B cell (primary cell): Measurements from ENCODE around the gene ITPKB. TPM values are rescaled to one million over a fixed set of nuclear protein-coding genes. Genes with fewer than 3 reads are reported as not detected.

Experiments
- ATAC-seq: fragments of 200-7000 bp; cut with Tn5 transposase; one replicate; pipeline ENCODE4 v1.10.0; 2021; ENCODE audit warnings: low read depth, mild to moderate bottlenecking, moderate number of reproducible peaks, moderate library complexity
- CTCF ChIA-PET: fragments of 350-600 bp; sonication (Branson Sonifier 250); formaldehyde crosslinking; loops from one replicate; lab custom pipeline; 2021; ENCODE audit warnings: antibody characterized with exemption, inconsistent platforms; lab: Charles Lee
- POLR2A ChIA-PET: fragments of 350-600 bp; sonication (Branson Sonifier 250); formaldehyde crosslinking; loops from one replicate; lab custom pipeline; 2021; ENCODE audit warnings: antibody characterized with exemption; lab: Charles Lee
- DNase-seq: peaks from one replicate; pipeline ENCODE4 v3.0.0; 2013
- H2AFZ ChIP-seq: 2 replicates; pipeline ENCODE4 v1.6.1; 2012; ENCODE audit warnings: mild to moderate bottlenecking, low read depth, low read length; ENCODE audit not compliant: insufficient read depth, poor library complexity, severe bottlenecking
- H3K27ac ChIP-seq, 2 donors: 1 replicate in 1 of 2; 2 replicates in 1 of 2; pipeline ENCODE4 v1.5.1; 2012 to 2013; ENCODE audit warnings: low read length in 2 of 2, mild to moderate bottlenecking in 2 of 2, moderate library complexity in 1 of 2
- H3K27me3 ChIP-seq, 4 experiments: fragments of 200-600 bp in 1 of 4; sonication (generic) in 1 of 4; replicated peaks in 1 of 4; 1 replicate in 2 of 4; 2 replicates in 2 of 4; pipeline versions ENCODE4 v1.6.1 to v1.7.0; 2013 to 2016; ENCODE audit warnings: low read length in 3 of 4, mild to moderate bottlenecking in 2 of 4, mixed read lengths in 1 of 4, moderate library complexity in 1 of 4; ENCODE audit not compliant: insufficient read depth in 4 of 4, control insufficient read depth in 3 of 4; ENCODE audit errors: control extremely low read depth in 1 of 4
- H3K36me3 ChIP-seq, 2 experiments: replicated peaks in 1 of 2; 1 replicate in 1 of 2; 2 replicates in 1 of 2; pipeline versions ENCODE4 v1.6.1 to v1.7.1; 2013; ENCODE audit warnings: low read length in 1 of 2; ENCODE audit not compliant: insufficient read depth in 2 of 2, control insufficient read depth in 1 of 2; ENCODE audit errors: control extremely low read depth in 1 of 2, extremely low read depth in 1 of 2
- H3K4me1 ChIP-seq, 2 donors: fragments of 200-600 bp in 1 of 2; sonication (generic) in 1 of 2; 1 replicate in 1 of 2; 2 replicates in 1 of 2; pipeline versions ENCODE4 v1.5.1 to v1.6.1; 2013 to 2017; ENCODE audit warnings: low read length in 2 of 2; ENCODE audit not compliant: control insufficient read depth in 2 of 2, insufficient read depth in 2 of 2
- H3K4me2 ChIP-seq: replicated peaks from 2 replicates; pipeline ENCODE3; 2012; ENCODE audit warnings: mild to moderate bottlenecking, low read depth, low read length; ENCODE audit not compliant: poor library complexity, severe bottlenecking
- H3K4me3 ChIP-seq, 5 experiments: fragments of 200-600 bp in 1 of 5; sonication (generic) in 1 of 5; 1 replicate in 3 of 5; 2 replicates in 2 of 5; pipeline versions ENCODE4 v1.5.1 to v1.7.0; 2011 to 2016; ENCODE audit warnings: low read length in 4 of 5, mild to moderate bottlenecking in 4 of 5, low read depth in 2 of 5, control low read depth in 1 of 5, moderate library complexity in 1 of 5; ENCODE audit not compliant: insufficient read depth in 1 of 5; ENCODE audit errors: control extremely low read depth in 1 of 5, extremely low read depth in 1 of 5
- H3K79me2 ChIP-seq: fragments of 200-600 bp; sonication (generic); one replicate; pipeline ENCODE4 v1.6.0; 2016; ENCODE audit warnings: low read length; ENCODE audit not compliant: control insufficient read depth, insufficient read depth
- H3K9ac ChIP-seq: fragments of 200-600 bp; sonication (generic); 2 replicates; pipeline ENCODE4 v1.6.1; 2017; ENCODE audit warnings: mild to moderate bottlenecking, low read length, moderate library complexity
- H3K9me3 ChIP-seq, 3 donors: one replicate each; pipeline versions ENCODE4 v1.6.1 to v1.7.1; 2013; ENCODE audit warnings: low read length in 2 of 3; ENCODE audit not compliant: control insufficient read depth in 2 of 3, insufficient read depth in 1 of 3; ENCODE audit errors: control extremely low read depth in 1 of 3
- H4K20me1 ChIP-seq: 2 replicates; pipeline ENCODE4 v1.6.0; 2012; ENCODE audit warnings: mild to moderate bottlenecking, low read length; ENCODE audit not compliant: insufficient read depth, control insufficient read depth, poor library complexity, severe bottlenecking
- H3K27ac Mint-ChIP-seq: one replicate; pipeline ENCODE4 v1.8.0; 2021; ENCODE audit warnings: mixed read lengths
- H3K27me3 Mint-ChIP-seq: one replicate; pipeline ENCODE4 v1.8.0; 2021; ENCODE audit warnings: mixed read lengths
- H3K4me1 Mint-ChIP-seq: one replicate; pipeline ENCODE4 v1.8.0; 2021; ENCODE audit warnings: mixed read lengths
- H3K4me3 Mint-ChIP-seq: one replicate; pipeline ENCODE4 v1.8.0; 2021; ENCODE audit warnings: mixed read lengths
- H3K9me3 Mint-ChIP-seq: one replicate; pipeline ENCODE4 v1.8.0; 2022; ENCODE audit warnings: mixed read lengths; ENCODE audit not compliant: insufficient read depth
- CTCF ChIP-seq: fragments of 200-600 bp; IDR thresholded peaks from one replicate; pipeline ENCODE4 v1.8.0; 2022; ENCODE audit warnings: antibody characterized with exemption, mild to moderate bottlenecking
- EZH2 ChIP-seq: IDR thresholded peaks from 2 replicates; pipeline ENCODE4 v1.6.1; 2012; ENCODE audit warnings: borderline replicate concordance, low read depth, mild to moderate bottlenecking, moderate library complexity, low read length; ENCODE audit not compliant: insufficient read depth, poor library complexity, severe bottlenecking
- WGBS: methylation state at CpG from one replicate; pipeline ENCODE4 v1.1.5; 2013; ENCODE audit warnings: missing lambda C conversion rate; ENCODE audit not compliant: insufficient coverage; 5-methylcytosine and 5-hydroxymethylcytosine counted together
- intact Hi-C: fragments of 100-400 bp; cut with micrococcal nuclease; formaldehyde crosslinking; loops from one replicate; pipeline ENCODE4 v1.10.0; 2022
- polyA plus RNA-seq: library from polyadenylated mRNA; depleted of rRNA; stranded (reverse); fragments of >200 nt; gene quantifications from 2 replicates; pipeline ENCODE4 v1.2.3, GENCODE V29; 2012
- total RNA-seq, 2 donors: library from RNA; stranded (reverse); fragments of 120-200 nt in 1 of 2; gene quantifications; 1 replicate in 1 of 2; 2 replicates in 1 of 2; pipeline versions ENCODE4 v1.2.3 to v1.2.4, GENCODE V29; 2013 to 2022

The ITPKB gene
- total and polyA plus RNA-seq, 2 donors (not counting 1 experiment from before 2014, with no cell fraction given): 21.8 to 93.5 TPM

DNA sequence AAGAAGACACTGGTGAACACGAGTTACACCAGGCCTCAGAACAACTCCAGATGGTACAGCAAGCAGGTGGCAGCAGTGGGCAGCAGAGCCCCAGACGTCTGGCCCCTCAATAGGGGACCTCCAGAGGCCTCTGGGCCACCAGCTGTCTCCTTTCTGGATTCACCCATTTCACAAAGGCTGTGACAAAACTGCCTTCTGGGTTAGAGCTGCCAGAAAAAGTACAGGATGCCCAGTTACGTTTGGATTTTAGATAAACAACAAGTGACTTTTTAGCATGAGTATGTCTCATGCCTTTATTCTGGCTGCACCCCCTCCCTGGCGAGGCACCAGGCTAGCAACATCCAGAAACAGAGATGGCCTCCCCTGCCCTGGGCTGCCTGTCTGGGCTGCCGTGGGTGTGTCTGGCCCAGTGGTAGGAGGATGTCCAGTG is 30.1 kb downstream of the ITPKB start:
- no peaks in the 10 kb centered on the region for H3K9me3 Mint-ChIP-seq
- H3K9ac ChIP-seq: no peak overlapping the region
- H3K27ac Mint-ChIP-seq: peak overlapping the region; percentile 77
- no peak for ATAC-seq
- H2AFZ ChIP-seq: no peak overlapping the region
- H3K27me3 ChIP-seq: no peaks in the 10 kb centered on the region
- 62% methylated on average over 5 of the region's 5 CpGs for WGBS
- intact Hi-C loops: no loop called here
- H3K9me3 ChIP-seq: peaks cover 0 to under 1% (median 0%) of the 10 kb centered on the region in 3 donors
- peaks cover 63% of the 10 kb centered on the region for H3K4me1 Mint-ChIP-seq
- ChIA-PET POLR2A (no interaction called here), CTCF (interaction anchor here (1.1 to 2.1 kb wide), 2 partner anchors 21 to 55 kb away, joined by 6 to 8 read pairs; no protein-coding TSS in a partner anchor)
- H3K4me2 ChIP-seq: no peak overlapping the region
- DNase-seq: no peak
- peaks cover 5 to 34% of the 10 kb centered on the region in 2 experiments for H3K36me3 ChIP-seq
- H3K4me1 ChIP-seq: peaks cover 48 to 59% of the 10 kb centered on the region in 2 donors
- no peak overlapping the region for H3K4me3 Mint-ChIP-seq
- peaks cover 6% of the 10 kb centered on the region for H4K20me1 ChIP-seq
- peak overlapping the region in 1 of 2 donors; percentile 84 for H3K27ac ChIP-seq
- no peak for TF ChIP-seq CTCF
- no peak for TF ChIP-seq EZH2
- peaks cover 99% of the 10 kb centered on the region for H3K79me2 ChIP-seq
- no peaks in the 10 kb centered on the region for H3K27me3 Mint-ChIP-seq
- H3K4me3 ChIP-seq: no peak overlapping the region

GRCh38 chr1:226708342-226708780 is 30.7 kb downstream of the ITPKB start:
- intact Hi-C loops: no loop called here
- ChIA-PET POLR2A (no interaction called here), CTCF (interaction anchor here (0.7 to 1.1 kb wide), 5 partner anchors 21 to 120 kb away, joined by 3 to 6 read pairs (median 3); no protein-coding TSS in a partner anchor)
- peak overlapping the region in 1 of 2 donors; percentile 84 for H3K27ac ChIP-seq
- peaks cover 99% of the 10 kb centered on the region for H3K79me2 ChIP-seq
- no peaks in the 10 kb centered on the region for H3K27me3 ChIP-seq
- no peaks in the 10 kb centered on the region for H3K27me3 Mint-ChIP-seq
- peaks cover 6% of the 10 kb centered on the region for H4K20me1 ChIP-seq
- WGBS: 73% methylated on average over 6 of the region's 6 CpGs
- H3K9ac ChIP-seq: no peak overlapping the region
- H3K27ac Mint-ChIP-seq: no peak overlapping the region
- no peaks in the 10 kb centered on the region for H3K9me3 ChIP-seq
- H3K36me3 ChIP-seq: peaks cover 5 to 30% of the 10 kb centered on the region in 2 experiments
- DNase-seq (no peak), ATAC-seq (no peak)
- TF ChIP-seq EZH2: no peak
- TF ChIP-seq CTCF: no peak
- H3K4me3 ChIP-seq: no peak overlapping the region
- H3K4me1 Mint-ChIP-seq: peaks cover 61% of the 10 kb centered on the region
- H3K4me1 ChIP-seq: peaks cover 51 to 58% of the 10 kb centered on the region in 2 donors
- H2AFZ ChIP-seq: no peak overlapping the region
- H3K4me2 ChIP-seq: no peak overlapping the region
- no peaks in the 10 kb centered on the region for H3K9me3 Mint-ChIP-seq
- no peak overlapping the region for H3K4me3 Mint-ChIP-seq
